Osteoblast (primary cell): Measurements from ENCODE around the gene CYP4F8. TPM values are rescaled to one million over a fixed set of nuclear protein-coding genes. Genes with fewer than 3 reads are reported as not detected.

ENCODE experiments used
- DNase-seq: peaks from one replicate; pipeline ENCODE4 v3.0.0; 2011; ENCODE audit warnings: low spot score, mixed read lengths; ENCODE audit not compliant: insufficient read length; ENCODE audit errors: missing footprints
- H2AFZ ChIP-seq: 2 replicates; pipeline ENCODE4 v1.6.0; 2011; ENCODE audit warnings: mild to moderate bottlenecking, low read length
- H3K27ac ChIP-seq: 2 replicates; pipeline ENCODE4 v1.5.1; 2011; ENCODE audit warnings: mild to moderate bottlenecking, low read depth, low read length, moderate library complexity
- H3K27me3 ChIP-seq: 2 replicates; pipeline ENCODE4 v1.6.0; 2012; ENCODE audit warnings: mild to moderate bottlenecking, control low read depth, inconsistent platforms, low read length, moderate library complexity; ENCODE audit not compliant: insufficient read depth
- H3K36me3 ChIP-seq: 2 replicates; pipeline ENCODE4 v1.5.1; 2011; ENCODE audit warnings: mild to moderate bottlenecking, low read length, control low read depth, moderate library complexity; ENCODE audit not compliant: insufficient read depth
- H3K4me1 ChIP-seq: 2 replicates; pipeline ENCODE4 v1.5.1; 2011; ENCODE audit warnings: mild to moderate bottlenecking, low read length, control low read depth, moderate library complexity; ENCODE audit not compliant: insufficient read depth
- H3K4me2 ChIP-seq: 2 replicates; pipeline ENCODE4 v1.6.0; 2011; ENCODE audit warnings: mild to moderate bottlenecking, low read length; ENCODE audit not compliant: insufficient read depth
- H3K4me3 ChIP-seq: fragments of 200-600 bp; sonication (generic); 3 replicates; pipeline ENCODE4 v1.5.1; 2012; ENCODE audit warnings: mild to moderate bottlenecking, low read length, inconsistent platforms; ENCODE audit not compliant: insufficient read depth
- H3K79me2 ChIP-seq: 2 replicates; pipeline ENCODE4 v1.6.0; 2012; ENCODE audit warnings: mild to moderate bottlenecking, low read length, control low read depth, inconsistent platforms; ENCODE audit not compliant: insufficient read depth
- H3K9me3 ChIP-seq: 2 replicates; pipeline ENCODE4 v1.5.1; 2011; ENCODE audit warnings: low read depth, low read length, control low read depth
- H4K20me1 ChIP-seq: 2 replicates; pipeline ENCODE4 v1.6.0; 2012; ENCODE audit warnings: mild to moderate bottlenecking, low read length, control low read depth; ENCODE audit not compliant: insufficient read depth
- total RNA-seq: library from RNA; depleted of rRNA; stranded (reverse); fragments of >200 nt; gene quantifications from 2 replicates; pipeline ENCODE4 v1.2.3, GENCODE V29; 2012
- TF ChIP-seq, protein P1 (sequence below): IDR thresholded peaks from 2 replicates; pipeline ENCODE4 v1.5.1; 2011; ENCODE audit warnings: mild to moderate bottlenecking, low read depth, low read length, moderate library complexity; ENCODE audit errors: extremely low read depth

The CYP4F8 gene
- total RNA-seq, 1 donor, result not detected

DNA sequence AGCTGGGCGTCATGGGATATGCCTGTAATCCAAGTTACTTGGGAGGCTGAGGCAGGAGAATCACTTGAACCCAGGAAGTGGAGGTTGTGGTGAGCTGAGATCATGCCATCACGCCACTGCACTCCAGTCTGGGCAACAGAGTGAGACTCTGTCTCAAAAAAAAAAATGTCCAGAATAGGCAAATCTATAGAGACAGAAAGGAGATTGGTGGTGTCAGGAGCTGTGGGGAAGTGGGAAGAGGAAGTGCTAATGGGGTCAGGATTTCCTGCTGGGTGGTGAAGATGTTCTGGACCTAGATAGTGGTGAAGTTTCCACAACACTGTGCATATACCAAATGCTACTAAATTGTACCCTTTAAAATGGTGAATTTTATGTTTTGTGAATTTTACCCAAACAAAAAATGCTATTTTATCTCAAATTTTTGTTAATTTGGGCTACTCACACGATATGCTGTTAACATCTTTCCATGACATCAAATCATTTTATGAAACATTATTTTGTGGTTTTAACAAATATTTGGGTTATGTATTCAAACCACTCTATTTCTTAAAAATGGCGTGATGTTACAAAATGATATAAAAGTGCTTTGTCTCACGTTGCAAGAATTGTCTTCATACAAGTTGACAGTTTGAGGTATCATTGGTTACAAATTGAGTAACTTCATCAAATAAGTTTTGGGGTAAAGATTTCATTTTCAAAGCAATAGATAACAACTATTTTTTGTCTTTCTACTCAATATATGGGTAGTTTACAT lies 18.2 kb downstream of the CYP4F8 start:
- Histone ChIP-seq H3K36me3 (no peaks in the 10 kb centered on the region), H3K4me1 (no peaks in the 10 kb centered on the region), H3K27me3 (no peaks in the 10 kb centered on the region), H3K9me3 (no peaks in the 10 kb centered on the region), H3K4me2 (no peak overlapping the region), H2AFZ (no peak overlapping the region), H3K4me3 (no peak overlapping the region), H3K27ac (no peak overlapping the region), H3K79me2 (no peaks in the 10 kb centered on the region), H4K20me1 (no peaks in the 10 kb centered on the region)
- no peak for DNase-seq
- TF ChIP-seq, protein P1, sequence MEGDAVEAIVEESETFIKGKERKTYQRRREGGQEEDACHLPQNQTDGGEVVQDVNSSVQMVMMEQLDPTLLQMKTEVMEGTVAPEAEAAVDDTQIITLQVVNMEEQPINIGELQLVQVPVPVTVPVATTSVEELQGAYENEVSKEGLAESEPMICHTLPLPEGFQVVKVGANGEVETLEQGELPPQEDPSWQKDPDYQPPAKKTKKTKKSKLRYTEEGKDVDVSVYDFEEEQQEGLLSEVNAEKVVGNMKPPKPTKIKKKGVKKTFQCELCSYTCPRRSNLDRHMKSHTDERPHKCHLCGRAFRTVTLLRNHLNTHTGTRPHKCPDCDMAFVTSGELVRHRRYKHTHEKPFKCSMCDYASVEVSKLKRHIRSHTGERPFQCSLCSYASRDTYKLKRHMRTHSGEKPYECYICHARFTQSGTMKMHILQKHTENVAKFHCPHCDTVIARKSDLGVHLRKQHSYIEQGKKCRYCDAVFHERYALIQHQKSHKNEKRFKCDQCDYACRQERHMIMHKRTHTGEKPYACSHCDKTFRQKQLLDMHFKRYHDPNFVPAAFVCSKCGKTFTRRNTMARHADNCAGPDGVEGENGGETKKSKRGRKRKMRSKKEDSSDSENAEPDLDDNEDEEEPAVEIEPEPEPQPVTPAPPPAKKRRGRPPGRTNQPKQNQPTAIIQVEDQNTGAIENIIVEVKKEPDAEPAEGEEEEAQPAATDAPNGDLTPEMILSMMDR, result no peak

DNA sequence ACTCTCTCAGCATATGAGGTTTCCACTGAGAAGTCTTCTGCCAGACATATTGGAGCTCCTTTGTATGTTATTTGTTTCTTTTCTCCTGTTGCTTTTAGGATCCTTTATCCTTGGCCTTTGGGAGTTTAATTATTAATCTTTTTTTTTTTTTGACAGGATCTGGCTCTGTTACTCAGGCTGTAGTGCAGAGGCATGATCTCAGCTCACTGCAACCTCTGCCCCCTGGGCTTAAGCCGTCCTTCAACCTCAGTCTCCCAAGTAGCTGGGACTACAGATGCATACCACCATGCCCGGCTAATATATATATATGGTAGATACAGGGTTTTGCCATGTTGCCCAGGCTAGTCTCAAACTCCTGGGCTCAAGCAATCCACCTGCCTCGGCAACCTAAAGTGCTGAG lies 19.1 kb downstream of the CYP4F8 start:
- Histone ChIP-seq H3K4me1 (no peaks in the 10 kb centered on the region), H4K20me1 (no peaks in the 10 kb centered on the region), H3K27me3 (no peaks in the 10 kb centered on the region), H3K4me2 (no peak overlapping the region), H3K27ac (no peak overlapping the region), H3K9me3 (no peaks in the 10 kb centered on the region), H3K36me3 (no peaks in the 10 kb centered on the region), H2AFZ (no peak overlapping the region), H3K4me3 (no peak overlapping the region), H3K79me2 (no peaks in the 10 kb centered on the region)
- TF ChIP-seq, protein P1, result no peak
- DNase-seq, result no peak

DNA sequence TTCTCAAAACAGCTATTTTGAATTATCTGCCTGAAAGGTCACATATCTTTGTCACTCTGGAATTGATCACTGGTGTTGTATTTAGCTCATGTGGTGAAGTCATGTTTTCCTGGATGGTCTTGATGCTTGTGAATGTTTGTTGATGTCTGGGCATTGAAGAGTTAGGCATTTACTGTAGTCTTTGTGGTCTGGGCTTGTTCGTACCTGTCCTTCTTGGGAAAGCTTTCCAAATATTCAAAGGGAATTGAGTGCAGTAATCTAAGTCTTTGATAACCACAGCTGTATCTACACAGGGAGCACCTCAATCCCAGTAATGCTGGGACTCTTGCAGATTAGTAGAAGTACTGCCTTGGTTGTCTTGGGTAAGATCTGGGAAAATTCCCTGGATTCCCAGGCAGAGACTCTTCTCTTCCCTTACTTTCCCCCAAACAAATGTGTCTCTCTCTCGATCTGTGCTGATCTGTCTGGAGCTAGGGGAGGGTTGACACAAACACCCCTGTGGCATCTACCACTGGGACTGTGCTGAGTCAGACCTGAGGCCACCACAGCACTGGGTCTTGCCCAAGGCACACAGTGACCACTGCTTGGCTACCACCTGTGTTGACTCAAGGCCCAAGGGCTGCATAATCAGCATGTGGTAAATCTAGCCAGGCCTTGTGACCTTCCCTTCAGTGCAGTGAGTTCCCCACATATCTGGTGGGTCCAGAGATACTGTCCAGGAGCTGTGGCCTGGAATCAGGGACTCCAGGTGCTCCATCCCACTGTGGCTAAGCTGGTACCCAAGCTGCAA lies 20.2 kb downstream of the CYP4F8 start:
- H3K4me1 ChIP-seq, result no peaks in the 10 kb centered on the region
- H3K4me3 ChIP-seq, result no peak overlapping the region
- no peaks in the 10 kb centered on the region for H3K36me3 ChIP-seq
- no peak overlapping the region for H2AFZ ChIP-seq
- no peaks in the 10 kb centered on the region for H3K79me2 ChIP-seq
- TF ChIP-seq, protein P1, result no peak
- no peak for DNase-seq
- H3K9me3 ChIP-seq, result no peaks in the 10 kb centered on the region
- H4K20me1 ChIP-seq, result no peaks in the 10 kb centered on the region
- H3K27ac ChIP-seq, result no peak overlapping the region
- H3K4me2 ChIP-seq, result no peak overlapping the region
- H3K27me3 ChIP-seq, result no peaks in the 10 kb centered on the region

DNA sequence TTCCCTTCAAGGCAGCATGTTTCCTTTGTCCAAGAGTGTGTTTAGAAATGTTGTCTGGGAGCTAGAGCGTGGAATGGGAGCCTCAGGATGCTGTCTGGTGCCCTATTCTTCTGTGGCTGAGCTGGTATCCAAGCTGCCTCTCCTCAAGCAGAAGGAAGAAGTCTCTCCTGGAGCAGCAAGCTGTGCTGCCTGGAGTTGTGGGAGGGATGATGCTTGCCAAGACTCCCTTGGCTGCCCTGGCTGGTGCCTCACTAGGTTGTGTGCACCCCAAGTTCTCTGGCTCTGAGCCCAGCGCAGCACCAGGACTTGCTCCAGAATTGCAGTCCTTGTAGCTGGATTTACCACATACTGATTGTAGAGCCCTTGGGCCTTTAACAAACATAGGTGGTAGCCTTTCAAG lies 21.0 kb downstream of the CYP4F8 start:
- Histone ChIP-seq H3K79me2 (no peaks in the 10 kb centered on the region), H3K27ac (no peak overlapping the region), H3K9me3 (no peaks in the 10 kb centered on the region), H3K4me3 (no peak overlapping the region), H3K4me1 (no peaks in the 10 kb centered on the region), H3K27me3 (no peaks in the 10 kb centered on the region), H2AFZ (no peak overlapping the region), H3K36me3 (no peaks in the 10 kb centered on the region), H3K4me2 (no peak overlapping the region), H4K20me1 (no peaks in the 10 kb centered on the region)
- TF ChIP-seq, protein P1, result no peak
- DNase-seq, result no peak
